Neural cell (in vitro differentiated cells): ENCODE measurements around the gene NPAS3. TPM values are rescaled to one million over a fixed set of nuclear protein-coding genes. Genes with fewer than 3 reads are reported as not detected.

Experiments
- H2AFZ ChIP-seq: fragments of 200-600, 300-800 bp; sonication (generic), shearing (Covaris generic); 2 replicates; pipeline ENCODE4 v1.6.0; 2014; ENCODE audit warnings: low read depth, mild to moderate bottlenecking, antibody characterized with exemption, low read length, moderate library complexity
- H3F3A ChIP-seq: fragments of 200-600 bp; shearing (Covaris generic); 2 replicates; pipeline ENCODE4 v1.6.1; 2016; ENCODE audit warnings: mild to moderate bottlenecking, moderate library complexity, mixed read lengths, antibody characterized with exemption, low read length; ENCODE audit not compliant: insufficient read depth, poor library complexity, severe bottlenecking
- H3K27ac ChIP-seq: fragments of 200-600, 300-800 bp; sonication (generic), shearing (Covaris generic); 2 replicates; pipeline ENCODE4 v1.5.1; 2014; ENCODE audit warnings: mild to moderate bottlenecking, low read length, moderate library complexity
- H3K27me3 ChIP-seq: fragments of 300-800, 200-600 bp; sonication (generic), shearing (Covaris generic); 2 replicates; pipeline ENCODE4 v1.6.0; 2014; ENCODE audit warnings: mild to moderate bottlenecking, low read depth, low read length, moderate library complexity; ENCODE audit not compliant: insufficient read depth
- H3K36me3 ChIP-seq: fragments of 300-800, 200-600 bp; sonication (generic), shearing (Covaris generic); 2 replicates; pipeline ENCODE4 v1.5.1; 2014; ENCODE audit warnings: mild to moderate bottlenecking, antibody characterized with exemption, low read length, moderate library complexity; ENCODE audit not compliant: insufficient read depth
- H3K4me2 ChIP-seq: fragments of 300-800, 200-600 bp; sonication (generic), shearing (Covaris generic); 2 replicates; pipeline ENCODE4 v1.6.0; 2014; ENCODE audit warnings: mild to moderate bottlenecking, low read length
- H3K4me3 ChIP-seq: fragments of 300-800, 200-600 bp; sonication (generic), shearing (Covaris generic); 2 replicates; pipeline ENCODE4 v1.5.1; 2014; ENCODE audit warnings: mild to moderate bottlenecking, low read length, moderate library complexity
- H3K79me2 ChIP-seq: fragments of 200-600 bp; shearing (Covaris generic); replicated peaks from 2 replicates; pipeline ENCODE4 v1.6.0; 2014; ENCODE audit warnings: mild to moderate bottlenecking, low read length, moderate library complexity; ENCODE audit not compliant: insufficient read depth
- H3K9ac ChIP-seq: fragments of 300-800, 200-600 bp; sonication (generic), shearing (Covaris generic); 2 replicates; pipeline ENCODE4 v1.6.1; 2016; ENCODE audit warnings: mild to moderate bottlenecking, low read length, mixed read lengths
- H3K9me2 ChIP-seq: fragments of 200-600 bp; shearing (Covaris generic); 2 replicates; pipeline ENCODE4 v1.6.1; 2016; ENCODE audit warnings: mild to moderate bottlenecking, low read length, mixed read lengths; ENCODE audit not compliant: insufficient read depth
- H3K9me3 ChIP-seq: fragments of 200-600, 300-800 bp; sonication (generic), shearing (Covaris generic); 2 replicates; pipeline ENCODE4 v1.6.1; 2016; ENCODE audit warnings: mild to moderate bottlenecking, mixed run types, low read length, moderate library complexity, mixed read lengths
- H4K20me1 ChIP-seq: fragments of 200-600 bp; shearing (Covaris generic); 2 replicates; pipeline ENCODE4 v1.6.1; 2016; ENCODE audit warnings: mild to moderate bottlenecking, mixed run types; ENCODE audit not compliant: insufficient read depth
- CTCF ChIP-seq: fragments of 450-650 bp; IDR thresholded peaks from 2 replicates; pipeline ENCODE4 v1.5.1; 2014; ENCODE audit warnings: antibody characterized with exemption, mild to moderate bottlenecking, moderate library complexity; ENCODE audit not compliant: poor library complexity, severe bottlenecking
- EP300 ChIP-seq: fragments of 450-650 bp; conservative IDR thresholded peaks from 2 replicates; pipeline ENCODE4 v1.6.1; 2014; ENCODE audit warnings: antibody characterized with exemption, mild to moderate bottlenecking, moderate library complexity; ENCODE audit not compliant: poor library complexity, severe bottlenecking
- EZH2 ChIP-seq: fragments of 200-600, 300-800 bp; shearing (Covaris generic), sonication (generic); IDR thresholded peaks from 2 replicates; pipeline ENCODE4 v1.6.1; 2014; ENCODE audit warnings: antibody characterized with exemption, low read length, borderline replicate concordance, mild to moderate bottlenecking; ENCODE audit not compliant: insufficient read depth, poor library complexity, severe bottlenecking
- MXI1 ChIP-seq: fragments of 450-650 bp; conservative IDR thresholded peaks from 2 replicates; pipeline ENCODE4 v1.6.1; 2014; ENCODE audit warnings: antibody characterized with exemption, mild to moderate bottlenecking; ENCODE audit not compliant: poor library complexity, severe bottlenecking
- POLR2AphosphoS5 ChIP-seq: IDR thresholded peaks from 2 replicates; pipeline ENCODE4 v1.6.1; 2012
- RAD21 ChIP-seq: fragments of 450-650 bp; conservative IDR thresholded peaks from 2 replicates; pipeline ENCODE4 v1.6.1; 2014; ENCODE audit warnings: antibody characterized with exemption, mild to moderate bottlenecking, moderate library complexity
- REST ChIP-seq: IDR thresholded peaks from 2 replicates; pipeline ENCODE4 v1.6.1; 2012; ENCODE audit warnings: borderline replicate concordance
- SMC3 ChIP-seq: fragments of 450-650 bp; conservative IDR thresholded peaks from 2 replicates; pipeline ENCODE4 v1.6.1; 2014; ENCODE audit warnings: antibody characterized with exemption, mild to moderate bottlenecking, moderate library complexity; ENCODE audit not compliant: poor library complexity
- TAF1 ChIP-seq: IDR thresholded peaks from 2 replicates; pipeline ENCODE4 v1.6.1; 2012; ENCODE audit warnings: low read depth
- polyA plus RNA-seq: library from polyadenylated mRNA; depleted of rRNA; stranded (reverse); fragments of >200 nt; gene quantifications from 2 replicates; pipeline ENCODE4 v1.2.3, GENCODE V29; 2014

Gene NPAS3
- polyA plus RNA-seq, 1 donor from 2014 or later: 1.3 TPM

- no peaks in the 10 kb centered on the region for H3K9me3 ChIP-seq
- H3K79me2 ChIP-seq: no peaks in the 10 kb centered on the region
- no peak overlapping the region for H3K27ac ChIP-seq
- H3F3A ChIP-seq: no peaks in the 10 kb centered on the region
- H2AFZ ChIP-seq: no peak overlapping the region
- no peaks in the 10 kb centered on the region for H4K20me1 ChIP-seq
- H3K9ac ChIP-seq: no peak overlapping the region
- no peaks in the 10 kb centered on the region for H3K27me3 ChIP-seq
- no peaks in the 10 kb centered on the region for H3K36me3 ChIP-seq
- TF ChIP-seq EZH2 (no peak), MXI1 (no peak), RAD21 (no peak), REST (no peak), EP300 (no peak), POLR2AphosphoS5 (no peak), CTCF (no peak), TAF1 (no peak)
- H3K9me2 ChIP-seq: no peaks in the 10 kb centered on the region
- no peak overlapping the region for H3K4me3 ChIP-seq
- no peak overlapping the region for H3K4me2 ChIP-seq
Measured at GRCh38 chr14:32906672-32907071, 32.0 kb upstream of the NPAS3 start.

- H3K4me3 ChIP-seq: no peak overlapping the region
- no peak overlapping the region for H2AFZ ChIP-seq
- H3K79me2 ChIP-seq: no peaks in the 10 kb centered on the region
- no peaks in the 10 kb centered on the region for H3K27me3 ChIP-seq
- no peaks in the 10 kb centered on the region for H4K20me1 ChIP-seq
- H3K36me3 ChIP-seq: no peaks in the 10 kb centered on the region
- TF ChIP-seq SMC3 (no peak), MXI1 (no peak), EZH2 (no peak), REST (no peak), POLR2AphosphoS5 (no peak), TAF1 (no peak), RAD21 (no peak), EP300 (no peak), CTCF (no peak)
- no peaks in the 10 kb centered on the region for H3K9me3 ChIP-seq
- no peak overlapping the region for H3K27ac ChIP-seq
- no peak overlapping the region for H3K9ac ChIP-seq
- H3K9me2 ChIP-seq: no peaks in the 10 kb centered on the region
- H3F3A ChIP-seq: no peaks in the 10 kb centered on the region
- H3K4me2 ChIP-seq: no peak overlapping the region
Measured at GRCh38 chr14:32908196-32909084, 30.2 kb upstream of the NPAS3 start.
